Smooth muscle cell (in vitro differentiated cells): ENCODE measurements around the gene CEP170. TPM values are rescaled to one million over a fixed set of nuclear protein-coding genes. Genes with fewer than 3 reads are reported as not detected.

ENCODE experiments used
- DNase-seq: peaks from one replicate; lab custom pipeline; 2025; ENCODE audit not compliant: unreplicated experiment; lab: John Stamatoyannopoulos, UW
- H2AFZ ChIP-seq: fragments of 200-600 bp; sonication (generic); 2 replicates; pipeline ENCODE4 v1.6.0; 2016; ENCODE audit warnings: antibody characterized with exemption, low read depth, mild to moderate bottlenecking
- H3F3A ChIP-seq: fragments of 200-600 bp; sonication (generic); 2 replicates; pipeline ENCODE4 v1.6.0; 2017; ENCODE audit warnings: antibody characterized with exemption, low read depth
- H3K27ac ChIP-seq: fragments of 200-600 bp; sonication (generic); 2 replicates; pipeline ENCODE4 v1.5.1; 2016; ENCODE audit warnings: low read depth, mild to moderate bottlenecking
- H3K27me3 ChIP-seq: fragments of 200-600 bp; sonication (generic); 2 replicates; pipeline ENCODE4 v1.6.1; 2016; ENCODE audit warnings: low read depth, mild to moderate bottlenecking
- H3K36me3 ChIP-seq: fragments of 200-600 bp; sonication (generic); 2 replicates; pipeline ENCODE4 v1.5.1; 2016; ENCODE audit warnings: low read depth
- H3K4me1 ChIP-seq: fragments of 200-600 bp; sonication (generic); 2 replicates; pipeline ENCODE4 v1.5.1; 2016; ENCODE audit warnings: low read depth
- H3K4me2 ChIP-seq: fragments of 200-600 bp; sonication (generic); 2 replicates; pipeline ENCODE4 v1.6.0; 2016; ENCODE audit warnings: mild to moderate bottlenecking
- H3K4me3 ChIP-seq: fragments of 200-600 bp; sonication (generic); 2 replicates; pipeline ENCODE4 v1.5.1; 2016; ENCODE audit warnings: mild to moderate bottlenecking
- H3K79me2 ChIP-seq: fragments of 200-600 bp; sonication (generic); 2 replicates; pipeline ENCODE4 v1.6.0; 2016; ENCODE audit warnings: low read depth, mild to moderate bottlenecking
- H3K9ac ChIP-seq: fragments of 200-600 bp; sonication (generic); 2 replicates; pipeline ENCODE4 v1.6.0; 2016; ENCODE audit warnings: low read depth
- H3K9me3 ChIP-seq: fragments of 200-600 bp; sonication (generic); replicated peaks from 2 replicates; pipeline ENCODE4 v1.5.1; 2016; ENCODE audit warnings: low read depth
- H4K20me1 ChIP-seq: fragments of 200-600 bp; sonication (generic); 2 replicates; pipeline ENCODE4 v1.6.0; 2016; ENCODE audit warnings: low read depth
- WGBS: methylation state at CpG from one replicate; pipeline ENCODE4 v1.1.7; 2016; ENCODE audit warnings: low lambda C conversion rate; 5-methylcytosine and 5-hydroxymethylcytosine counted together
- polyA plus RNA-seq: library from polyadenylated mRNA; unstranded; fragments of >200 nt; fragmentation: Nextera tagmentation; extraction: Ambion mirVana; gene quantifications from 2 replicates; pipeline ENCODE4 v1.2.1, GENCODE V29; 2016
- total RNA-seq: library from RNA; depleted of rRNA; stranded (reverse); fragments of >200 nt; gene quantifications from 2 replicates; pipeline ENCODE4 v1.2.3, GENCODE V29; 2014
- TF ChIP-seq, protein P1 (sequence below): fragments of 200-600 bp; sonication (generic); IDR thresholded peaks from 2 replicates; pipeline ENCODE4 v1.5.1; 2017; ENCODE audit warnings: borderline replicate concordance, mild to moderate bottlenecking, antibody characterized with exemption; ENCODE audit not compliant: insufficient read depth, poor library complexity, severe bottlenecking

The CEP170 gene
- total and polyA plus RNA-seq, 2 experiments from 2014 or later = 76.0 to 145 TPM

DNA sequence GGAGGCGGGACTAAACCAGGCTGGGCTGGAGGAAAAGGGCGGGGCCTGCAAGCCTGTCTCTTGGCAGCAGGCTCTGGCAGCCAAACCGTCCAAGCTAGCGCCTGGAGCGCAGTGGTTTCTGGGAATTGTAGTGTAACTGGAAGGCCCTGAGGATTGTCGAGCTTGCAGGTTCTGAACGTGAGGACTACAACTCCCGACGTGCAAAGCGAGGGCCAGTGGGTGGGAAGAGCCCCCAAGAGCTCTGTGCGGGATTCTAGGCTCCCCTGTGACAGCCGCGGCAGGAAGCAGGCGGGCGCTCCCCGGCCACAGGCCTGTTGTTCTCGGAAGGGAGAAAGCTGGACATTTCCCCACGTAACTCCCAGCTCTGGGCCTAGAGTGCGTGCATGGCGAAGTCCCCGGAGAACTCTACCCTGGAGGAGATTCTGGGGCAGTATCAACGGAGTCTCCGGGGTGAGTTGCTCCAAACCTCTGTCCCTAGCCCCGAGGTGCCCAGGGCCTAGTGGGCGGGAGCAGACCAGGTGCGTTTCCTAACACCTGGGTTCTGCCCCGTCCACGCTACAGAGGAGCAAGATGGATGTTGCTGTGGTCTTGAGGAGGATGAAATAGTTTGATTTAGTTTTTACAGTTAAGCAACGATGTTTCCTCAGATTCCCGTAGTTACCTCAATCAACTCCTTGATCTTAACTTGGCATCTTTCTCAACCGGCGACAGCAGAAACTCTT is 871 bp upstream of the CEP170 start, which contains the start of gene SDCCAG8:
Gene SDCCAG8, plus strand, starts transcription at position 251 of the 722 bp plus-strand sequence. Its CDS starts 133 bp downstream, at position 384.
- Histone ChIP-seq H3K27me3 (no peaks in the 10 kb centered on the region), H3F3A (no peaks in the 10 kb centered on the region), H3K4me1 (peaks cover 33% of the 10 kb centered on the region), H2AFZ (peak within 1 kb of the TSS; percentile 77), H3K4me2 (peak within 1 kb of the TSS; percentile 91), H3K36me3 (no peaks in the 10 kb centered on the region), H4K20me1 (peaks cover 30% of the 10 kb centered on the region), H3K9me3 (no peaks in the 10 kb centered on the region), H3K27ac (peak within 1 kb of the TSS; percentile 81), H3K79me2 (peaks cover 89% of the 10 kb centered on the region), H3K4me3 (peak within 1 kb of the TSS; percentile 97), H3K9ac (peak within 1 kb of the TSS; percentile 72)
- WGBS = 5% methylated on average over 32 of the region's 32 CpGs
- TF ChIP-seq, protein P1, sequence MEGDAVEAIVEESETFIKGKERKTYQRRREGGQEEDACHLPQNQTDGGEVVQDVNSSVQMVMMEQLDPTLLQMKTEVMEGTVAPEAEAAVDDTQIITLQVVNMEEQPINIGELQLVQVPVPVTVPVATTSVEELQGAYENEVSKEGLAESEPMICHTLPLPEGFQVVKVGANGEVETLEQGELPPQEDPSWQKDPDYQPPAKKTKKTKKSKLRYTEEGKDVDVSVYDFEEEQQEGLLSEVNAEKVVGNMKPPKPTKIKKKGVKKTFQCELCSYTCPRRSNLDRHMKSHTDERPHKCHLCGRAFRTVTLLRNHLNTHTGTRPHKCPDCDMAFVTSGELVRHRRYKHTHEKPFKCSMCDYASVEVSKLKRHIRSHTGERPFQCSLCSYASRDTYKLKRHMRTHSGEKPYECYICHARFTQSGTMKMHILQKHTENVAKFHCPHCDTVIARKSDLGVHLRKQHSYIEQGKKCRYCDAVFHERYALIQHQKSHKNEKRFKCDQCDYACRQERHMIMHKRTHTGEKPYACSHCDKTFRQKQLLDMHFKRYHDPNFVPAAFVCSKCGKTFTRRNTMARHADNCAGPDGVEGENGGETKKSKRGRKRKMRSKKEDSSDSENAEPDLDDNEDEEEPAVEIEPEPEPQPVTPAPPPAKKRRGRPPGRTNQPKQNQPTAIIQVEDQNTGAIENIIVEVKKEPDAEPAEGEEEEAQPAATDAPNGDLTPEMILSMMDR = no peak
- peak; percentile 84 for DNase-seq

DNA sequence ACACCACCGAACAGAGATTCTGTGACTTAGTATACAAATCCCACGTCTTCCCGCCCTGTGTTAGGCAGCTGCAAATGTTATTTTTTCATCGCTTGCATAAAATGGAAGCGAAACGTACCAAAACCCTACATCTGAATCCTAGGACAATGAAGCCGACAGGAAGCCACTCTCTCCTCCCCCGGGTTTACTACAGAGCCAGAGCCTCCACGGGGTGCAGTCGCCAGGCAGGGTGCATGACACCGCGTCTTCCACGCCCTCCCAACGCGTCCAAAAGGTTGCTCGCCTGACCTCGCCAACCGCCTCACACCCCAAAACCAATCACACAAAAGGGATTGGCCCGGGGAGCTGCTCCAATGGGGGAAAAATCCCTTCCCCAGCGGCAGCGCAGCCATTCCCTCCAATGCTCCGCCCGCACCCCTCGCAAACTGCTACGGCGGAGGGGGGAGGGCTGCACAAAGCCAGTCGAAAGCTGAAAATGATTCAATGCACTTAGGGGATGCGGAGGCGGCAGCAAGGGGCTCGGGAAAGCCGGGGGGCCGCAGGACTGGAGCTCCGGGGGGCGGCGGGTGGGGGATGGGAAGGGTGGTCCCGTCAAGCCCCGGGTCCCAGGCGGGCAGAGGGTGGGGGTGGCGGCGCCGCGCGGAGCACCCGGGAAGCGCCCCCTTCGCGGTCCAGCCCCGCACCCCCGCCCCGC is 701 bp downstream of the CEP170 start:
- peak overlapping the region; percentile 81 for H3K27ac ChIP-seq
- H3K4me2 ChIP-seq = peak overlapping the region; percentile 80
- TF ChIP-seq, protein P1 = no peak
- H3F3A ChIP-seq = no peaks in the 10 kb centered on the region
- no peaks in the 10 kb centered on the region for H3K27me3 ChIP-seq
- peaks cover 46% of the 10 kb centered on the region for H4K20me1 ChIP-seq
- WGBS = under 1% methylated on average over 32 of the region's 50 CpGs
- no peaks in the 10 kb centered on the region for H3K9me3 ChIP-seq
- H3K9ac ChIP-seq = peak overlapping the region; percentile 69
- no peaks in the 10 kb centered on the region for H3K36me3 ChIP-seq
- H2AFZ ChIP-seq = peak overlapping the region; percentile 93
- peak overlapping the region; percentile 97 for H3K4me3 ChIP-seq
- peaks cover 38% of the 10 kb centered on the region for H3K4me1 ChIP-seq
- peak; percentile 61 for DNase-seq
- peaks cover 89% of the 10 kb centered on the region for H3K79me2 ChIP-seq

DNA sequence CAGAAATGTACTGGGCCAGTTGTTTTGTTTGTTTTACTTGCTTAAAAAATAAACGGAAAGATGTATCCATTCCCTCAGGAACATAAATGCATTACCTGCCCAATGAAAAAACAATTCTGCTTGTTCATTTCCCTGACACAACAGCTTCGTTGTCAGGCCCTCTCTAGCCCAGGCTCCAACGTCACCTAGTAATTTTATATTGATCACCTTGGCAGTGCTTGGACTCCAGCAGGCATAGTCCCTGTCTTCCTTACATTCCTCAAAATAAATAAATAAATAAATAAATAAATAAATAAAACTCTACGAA is 1.2 kb downstream of the CEP170 start:
- TF ChIP-seq, protein P1 = no peak
- peaks cover 38% of the 10 kb centered on the region for H3K4me1 ChIP-seq
- peaks cover 51% of the 10 kb centered on the region for H4K20me1 ChIP-seq
- peak overlapping the region; percentile 69 for H3K9ac ChIP-seq
- no peaks in the 10 kb centered on the region for H3F3A ChIP-seq
- H2AFZ ChIP-seq = no peak overlapping the region
- H3K4me2 ChIP-seq = peak overlapping the region; percentile 80
- H3K4me3 ChIP-seq = peak overlapping the region; percentile 97
- under 1% methylated on average over 4 of the region's 4 CpGs for WGBS
- no peak for DNase-seq
- H3K27ac ChIP-seq = peak overlapping the region; percentile 81
- H3K9me3 ChIP-seq = no peaks in the 10 kb centered on the region
- no peaks in the 10 kb centered on the region for H3K27me3 ChIP-seq
- no peaks in the 10 kb centered on the region for H3K36me3 ChIP-seq
- H3K79me2 ChIP-seq = peaks cover 89% of the 10 kb centered on the region
